IMR-90 (cell line): ENCODE data around the gene PCBP4. TPM values are rescaled to one million over a fixed set of nuclear protein-coding genes. Genes with fewer than 3 reads are reported as not detected.

Experiments
- ATAC-seq: fragments of 200-7000 bp; cut with Tn5 transposase; 2 replicates; pipeline ENCODE4 v1.9.1; 2020; ENCODE audit warnings: low read depth, mild to moderate bottlenecking, moderate library complexity
- BruUV-seq: library from RNA; stranded (reverse); fragments of 400-500 nt; replicated peaks from 2 replicates; lab custom pipeline; 2021; lab: Mats Ljungman, UMichigan
- CTCF ChIA-PET: fragments of 300-600 bp; formaldehyde crosslinking; extraction: SDS; loops from one replicate; lab custom pipeline; 2021; ENCODE audit warnings: antibody characterized with exemption; lab: Yijun Ruan, JAX
- POLR2A ChIA-PET: fragments of 300-600 bp; sonication (Branson Sonifier 250); formaldehyde crosslinking; loops from one replicate; lab custom pipeline; 2022; ENCODE audit warnings: antibody characterized with exemption; ENCODE audit not compliant: unreplicated experiment; lab: Charles Lee
- DNase-seq: peaks from one replicate; pipeline ENCODE4 v3.0.0; 2013
- H2AFZ ChIP-seq: replicated peaks from 2 replicates; pipeline ENCODE3; 2013; ENCODE audit warnings: low read length, mild to moderate bottlenecking; ENCODE audit not compliant: poor library complexity
- H2AK5ac ChIP-seq: 2 replicates; pipeline ENCODE4 v1.6.1; 2013; ENCODE audit warnings: low read depth, low read length, inconsistent platforms
- H2AK9ac ChIP-seq: replicated peaks from 2 replicates; pipeline ENCODE3; 2013; ENCODE audit warnings: mild to moderate bottlenecking, low read depth, low read length, moderate library complexity; ENCODE audit not compliant: poor library complexity
- H2BK120ac ChIP-seq: 2 replicates; pipeline ENCODE4 v1.6.1; 2013; ENCODE audit warnings: low read depth, low read length, inconsistent platforms
- H2BK15ac ChIP-seq: 3 replicates; pipeline ENCODE4 v1.6.1; 2013; ENCODE audit warnings: low read depth, low read length, inconsistent platforms
- H2BK20ac ChIP-seq: 2 replicates; pipeline ENCODE4 v1.6.1; 2013; ENCODE audit warnings: low read depth, mild to moderate bottlenecking, inconsistent platforms, low read length, moderate library complexity
- H2BK5ac ChIP-seq: 2 replicates; pipeline ENCODE4 v1.6.1; 2013; ENCODE audit warnings: mild to moderate bottlenecking, low read depth, low read length, inconsistent platforms; ENCODE audit not compliant: poor library complexity, severe bottlenecking
- H3K14ac ChIP-seq: replicated peaks from 2 replicates; pipeline ENCODE4 v1.6.1; 2013; ENCODE audit warnings: low read depth, low read length, inconsistent platforms
- H3K18ac ChIP-seq: 2 replicates; pipeline ENCODE4 v1.6.1; 2013; ENCODE audit warnings: low read depth, low read length, control low read depth
- H3K23ac ChIP-seq: 2 replicates; pipeline ENCODE4 v1.6.1; 2013; ENCODE audit warnings: low read depth, low read length, inconsistent platforms
- H3K27ac ChIP-seq: 2 replicates; pipeline ENCODE4 v1.5.1; 2013; ENCODE audit warnings: mild to moderate bottlenecking, control low read depth, low read length; ENCODE audit not compliant: insufficient read depth
- H3K27me3 ChIP-seq: 2 replicates; pipeline ENCODE4 v1.6.1; 2013; ENCODE audit warnings: low read length; ENCODE audit not compliant: control insufficient read depth, insufficient read depth
- H3K36me3 ChIP-seq: 2 replicates; pipeline ENCODE4 v1.6.1; 2013; ENCODE audit warnings: low read length, mixed read lengths; ENCODE audit not compliant: control insufficient read depth, insufficient read depth
- H3K4ac ChIP-seq: 2 replicates; pipeline ENCODE4 v1.6.1; 2013; ENCODE audit warnings: low read depth, low read length, inconsistent platforms
- H3K4me1 ChIP-seq: 2 replicates; pipeline ENCODE4 v1.6.1; 2013; ENCODE audit warnings: low read length, mixed read lengths; ENCODE audit not compliant: control insufficient read depth, insufficient read depth
- H3K4me2 ChIP-seq: 2 replicates; pipeline ENCODE4 v1.6.1; 2013; ENCODE audit warnings: low read depth, mild to moderate bottlenecking, control low read depth, low read length, moderate library complexity
- H3K4me3 ChIP-seq: 2 replicates; pipeline ENCODE4 v1.5.1; 2013; ENCODE audit warnings: low read depth, mild to moderate bottlenecking, control low read depth, low read length, moderate library complexity; ENCODE audit not compliant: insufficient read depth
- H3K56ac ChIP-seq: 2 replicates; pipeline ENCODE4 v1.6.1; 2013; ENCODE audit warnings: low read length, inconsistent platforms; ENCODE audit not compliant: insufficient read depth; ENCODE audit errors: extremely low read depth
- H3K79me1 ChIP-seq, 2 experiments: 2 replicates each; pipeline ENCODE4 v1.6.1; 2013; ENCODE audit warnings: low read length in 2 of 2, inconsistent platforms in 1 of 2, low read depth in 1 of 2
- H3K9ac ChIP-seq: 2 replicates; pipeline ENCODE4 v1.6.1; 2013; ENCODE audit warnings: low read depth, low read length, control low read depth
- H3K9me1 ChIP-seq: 2 replicates; pipeline ENCODE4 v1.6.1; 2013; ENCODE audit warnings: low read length, inconsistent platforms; ENCODE audit not compliant: insufficient read depth
- H3K9me3 ChIP-seq: 2 replicates; pipeline ENCODE4 v1.6.1; 2013; ENCODE audit warnings: low read length; ENCODE audit not compliant: control insufficient read depth, insufficient read depth
- H4K20me1 ChIP-seq: 2 replicates; pipeline ENCODE4 v1.6.1; 2013; ENCODE audit warnings: low read length, inconsistent platforms; ENCODE audit not compliant: insufficient read depth
- H4K5ac ChIP-seq: 2 replicates; pipeline ENCODE4 v1.6.1; 2013; ENCODE audit warnings: mild to moderate bottlenecking, low read depth, low read length, control low read depth
- H4K8ac ChIP-seq, 2 experiments: 2 replicates each; pipeline ENCODE4 v1.6.1; 2013; ENCODE audit warnings: low read depth in 2 of 2, low read length in 2 of 2, control low read depth in 1 of 2, inconsistent platforms in 1 of 2
- H4K91ac ChIP-seq: 2 replicates; pipeline ENCODE4 v1.6.1; 2013; ENCODE audit warnings: low read depth, low read length, inconsistent platforms; ENCODE audit not compliant: insufficient read depth
- BHLHE40 ChIP-seq: fragments of 150-350 bp; IDR thresholded peaks from 2 replicates; pipeline ENCODE4 v1.6.1; 2016; ENCODE audit warnings: mild to moderate bottlenecking, low read depth, low read length
- CEBPB ChIP-seq: IDR thresholded peaks from 2 replicates; pipeline ENCODE4 v1.6.1; 2012; ENCODE audit warnings: low read depth, low read length, improper control_type of control experiment
- CTCF ChIP-seq: conservative IDR thresholded peaks from 2 replicates; pipeline ENCODE4 v1.5.1; 2012; ENCODE audit warnings: mild to moderate bottlenecking, low read depth, low read length, improper control_type of control experiment
- ELK1 ChIP-seq: fragments of 150-350 bp; IDR thresholded peaks from 2 replicates; pipeline ENCODE4 v1.6.1; 2016; ENCODE audit warnings: low read depth, mild to moderate bottlenecking, low read length, moderate library complexity, borderline replicate concordance
- FOS ChIP-seq: fragments of 150-350 bp; IDR thresholded peaks from 2 replicates; pipeline ENCODE4 v1.6.1; 2016; ENCODE audit warnings: low read depth, low read length
- MAFK ChIP-seq: IDR thresholded peaks from 2 replicates; pipeline ENCODE4 v1.6.1; 2012; ENCODE audit warnings: low read depth, low read length, improper control_type of control experiment
- MAZ ChIP-seq: IDR thresholded peaks from 2 replicates; pipeline ENCODE4 v1.6.1; 2012; ENCODE audit warnings: low read depth, mild to moderate bottlenecking, low read length, improper control_type of control experiment, moderate library complexity, borderline replicate concordance
- MXI1 ChIP-seq: IDR thresholded peaks from 2 replicates; pipeline ENCODE4 v1.6.1; 2012; ENCODE audit warnings: low read depth, mild to moderate bottlenecking, low read length, moderate library complexity, borderline replicate concordance
- NFE2L2 ChIP-seq: fragments of 150-350 bp; IDR thresholded peaks from 2 replicates; pipeline ENCODE4 v1.6.1; 2016; ENCODE audit warnings: low read depth, mild to moderate bottlenecking, low read length
- POLR2A ChIP-seq: IDR thresholded peaks from 2 replicates; pipeline ENCODE4 v1.6.1; 2012; ENCODE audit warnings: mild to moderate bottlenecking, low read depth, low read length
- RCOR1 ChIP-seq: IDR thresholded peaks from 2 replicates; pipeline ENCODE4 v1.6.1; 2012; ENCODE audit warnings: mild to moderate bottlenecking, low read length, improper control_type of control experiment; ENCODE audit not compliant: insufficient replicate concordance
- RFX5 ChIP-seq: IDR thresholded peaks from 2 replicates; pipeline ENCODE4 v1.8.0; 2012; ENCODE audit warnings: low read depth, mild to moderate bottlenecking, low read length, moderate library complexity
- WGBS, 2 experiments: methylation state at CpG; one replicate each; pipeline versions ENCODE4 v1.1.5 to v1.1.7; 2013; ENCODE audit warnings: missing lambda C conversion rate in 2 of 2; ENCODE audit not compliant: insufficient read length in 1 of 2; ENCODE audit errors: extremely low coverage in 2 of 2; 5-methylcytosine and 5-hydroxymethylcytosine counted together
- dilution Hi-C: fragments of 300-500 bp; cut with HindIII; formaldehyde crosslinking; loops from one replicate; pipeline ENCODE4 v1.14.3; 2018; ENCODE audit warnings: low sequenced_read_pairs; ENCODE audit not compliant: unreplicated experiment
- in situ Hi-C: fragments of 300-500 bp; cut with MboI; formaldehyde crosslinking; loops from 3 replicates; pipeline ENCODE4 v1.14.3; 2019; ENCODE audit warnings: low sequenced_read_pairs, inconsistent platforms, mixed read lengths
- intact Hi-C: fragments of 100-400 bp; cut with micrococcal nuclease; formaldehyde crosslinking; loops from 2 replicates; pipeline ENCODE4 v1.10.0; 2022
- polyA plus RNA-seq, 3 experiments: library from polyadenylated mRNA; depleted of rRNA; stranded (reverse); fragments of >200 nt; gene quantifications; 2 replicates each; pipeline ENCODE4 v1.2.3, GENCODE V29; 2012; ENCODE audit warnings: low replicate concordance in 1 of 3
- total RNA-seq: library from RNA; depleted of rRNA; stranded (reverse); fragments of >200 nt; gene quantifications from 2 replicates; pipeline ENCODE4 v1.2.3, GENCODE V29; 2012

Gene PCBP4
- total and polyA plus RNA-seq, 2 of the 4 experiments (the other 2 are of a cell fraction) = 70.8 to 110 TPM

GRCh38 chr3:51955175-51955892 lies 11.9 kb downstream of the PCBP4 start, which contains the start of gene GPR62:
Gene GPR62 (plus strand): TSS chr3:51955381. CDS start chr3:51955653, 272 bp downstream.
- H2AK5ac ChIP-seq = no peak within 1 kb of the TSS
- no peak within 1 kb of the TSS for H3K9ac ChIP-seq
- H4K20me1 ChIP-seq = peaks cover 3% of the 10 kb centered on the region; the same call in 1 of the 2 replicates
- peak within 1 kb of the TSS; percentile 69 for H2AFZ ChIP-seq
- 0 out of 4 replicates have a peak within 1 kb of the TSS, but pooled peaks of 1 of the 2 experiments have one; percentile 41 for H4K8ac ChIP-seq
- POLR2A ChIA-PET = no interaction called here
- intact Hi-C loops = no loop called here
- H3K4me1 ChIP-seq = peaks cover 9% of the 10 kb centered on the region
- CTCF ChIA-PET = no interaction called here
- H2BK20ac ChIP-seq = no peak within 1 kb of the TSS
- dilution Hi-C loops = no loop called here
- DNase-seq (no peak), ATAC-seq (no peak)
- no peak within 1 kb of the TSS; the same call in 1 of the 2 replicates for H4K91ac ChIP-seq
- H3K36me3 ChIP-seq = peaks cover 26% of the 10 kb centered on the region
- no peak within 1 kb of the TSS for H2BK120ac ChIP-seq
- no peak within 1 kb of the TSS for H2BK15ac ChIP-seq
- no peak for TF ChIP-seq RCOR1
- no peak for TF ChIP-seq MXI1
- no peak for TF ChIP-seq BHLHE40
- no peak for TF ChIP-seq MAZ
- TF ChIP-seq MAFK = no peak
- TF ChIP-seq ELK1 = no peak
- TF ChIP-seq RFX5 = no peak
- TF ChIP-seq FOS = no peak
- TF ChIP-seq POLR2A = no peak
- no peak for TF ChIP-seq NFE2L2
- TF ChIP-seq CEBPB = no peak
- TF ChIP-seq CTCF = no peak
- H2AK9ac ChIP-seq = no peak within 1 kb of the TSS
- no peak within 1 kb of the TSS for H3K56ac ChIP-seq
- H3K27me3 ChIP-seq = no peaks in the 10 kb centered on the region
- H3K9me1 ChIP-seq = peaks cover 6% of the 10 kb centered on the region; the same call in 1 of the 2 replicates
- H2BK5ac ChIP-seq = no peak within 1 kb of the TSS
- no peaks in the 10 kb centered on the region for H3K9me3 ChIP-seq
- H3K23ac ChIP-seq = no peak within 1 kb of the TSS
- no peak within 1 kb of the TSS for H3K18ac ChIP-seq
- H4K5ac ChIP-seq = no peak within 1 kb of the TSS
- H3K4me3 ChIP-seq = no peak within 1 kb of the TSS
- 38% methylated on average over 16 of the region's 33 CpGs; no CpG with 5 or more reads in 1 of the 2 experiments for WGBS, 2 experiments
- in situ Hi-C loops = loop anchor here (25.0 kb wide), 1 partner anchor 1618 kb away; the partner anchor contains the start of genes RASSF1, TUSC2 and ZMYND10
- no peak within 1 kb of the TSS for H3K4ac ChIP-seq
- H3K4me2 ChIP-seq = no peak within 1 kb of the TSS
- peaks cover 0 to 4% of the 10 kb centered on the region in 2 experiments; a peak in 1 of 4 replicates for H3K79me1 ChIP-seq
- H3K27ac ChIP-seq = no peak within 1 kb of the TSS
- no TSS peak for BruUV-seq
- H3K14ac ChIP-seq = no peak within 1 kb of the TSS
